Measurements from ENCODE around the gene BCL2.

DNA sequence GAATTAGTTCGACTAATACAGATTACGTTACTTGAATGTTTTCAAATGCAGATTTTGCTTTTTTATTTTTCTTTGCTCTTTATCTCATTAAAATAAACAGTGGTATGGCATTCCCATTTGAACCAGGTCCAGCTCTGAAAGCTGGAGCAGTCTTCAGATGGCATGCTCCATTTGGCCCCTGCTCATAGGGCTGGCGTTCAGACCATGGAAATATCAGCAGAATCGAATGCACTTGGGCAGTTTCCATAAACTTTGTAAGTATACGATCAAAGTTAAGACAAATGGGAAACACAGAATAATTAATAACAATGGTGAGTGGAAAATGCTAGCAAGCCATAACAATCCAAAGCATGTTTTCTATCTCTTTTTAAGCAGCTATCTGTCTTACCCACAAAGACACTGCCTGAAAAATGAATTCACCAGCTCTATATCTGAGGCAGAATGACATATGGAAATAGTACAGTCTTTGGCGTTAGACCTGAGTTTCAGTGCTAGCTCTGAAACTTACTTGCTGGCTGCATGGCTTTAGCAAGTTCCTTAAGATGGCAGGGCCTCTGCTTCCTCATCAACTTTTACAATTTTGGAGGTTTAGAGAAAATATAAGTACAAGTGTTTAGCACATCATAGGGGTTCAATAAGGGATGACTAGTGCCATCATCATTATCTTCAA is 131.6 kb downstream of the BCL2 start:
- TF ChIP-seq, protein P1, sequence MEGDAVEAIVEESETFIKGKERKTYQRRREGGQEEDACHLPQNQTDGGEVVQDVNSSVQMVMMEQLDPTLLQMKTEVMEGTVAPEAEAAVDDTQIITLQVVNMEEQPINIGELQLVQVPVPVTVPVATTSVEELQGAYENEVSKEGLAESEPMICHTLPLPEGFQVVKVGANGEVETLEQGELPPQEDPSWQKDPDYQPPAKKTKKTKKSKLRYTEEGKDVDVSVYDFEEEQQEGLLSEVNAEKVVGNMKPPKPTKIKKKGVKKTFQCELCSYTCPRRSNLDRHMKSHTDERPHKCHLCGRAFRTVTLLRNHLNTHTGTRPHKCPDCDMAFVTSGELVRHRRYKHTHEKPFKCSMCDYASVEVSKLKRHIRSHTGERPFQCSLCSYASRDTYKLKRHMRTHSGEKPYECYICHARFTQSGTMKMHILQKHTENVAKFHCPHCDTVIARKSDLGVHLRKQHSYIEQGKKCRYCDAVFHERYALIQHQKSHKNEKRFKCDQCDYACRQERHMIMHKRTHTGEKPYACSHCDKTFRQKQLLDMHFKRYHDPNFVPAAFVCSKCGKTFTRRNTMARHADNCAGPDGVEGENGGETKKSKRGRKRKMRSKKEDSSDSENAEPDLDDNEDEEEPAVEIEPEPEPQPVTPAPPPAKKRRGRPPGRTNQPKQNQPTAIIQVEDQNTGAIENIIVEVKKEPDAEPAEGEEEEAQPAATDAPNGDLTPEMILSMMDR (conservative IDR thresholded peaks at IDR 0.05), result no peak
- no peak for TF ChIP-seq ZFX (IDR thresholded peaks at IDR 0.05)

All from C4-2B (cell line).